Large intestine (tissue), 12 donors: ENCODE measurements around the gene GPRC5A. TPM values are rescaled to one million over a fixed set of nuclear protein-coding genes. Genes with fewer than 3 reads are reported as not detected.
"Not testable (repeated sequence)": the region's sequence is repeated elsewhere in the genome, so short reads cannot be mapped to it uniquely, and the experiment has no call there.

Source experiments
- DNase-seq, 2 donors: peaks; one replicate each; pipeline versions ENCODE4 v3.0.0 to v3.0.0-alpha.2; 2013
- H3K27ac ChIP-seq: one replicate; pipeline ENCODE4 v1.5.1; 2013; ENCODE audit warnings: low read length
- H3K27me3 ChIP-seq: 2 replicates; pipeline ENCODE4 v1.6.1; 2013; ENCODE audit warnings: low read length; ENCODE audit not compliant: control insufficient read depth, insufficient read depth
- H3K36me3 ChIP-seq: 2 replicates; pipeline ENCODE4 v1.6.1; 2013; ENCODE audit warnings: low read length; ENCODE audit not compliant: control insufficient read depth, insufficient read depth
- H3K4me1 ChIP-seq: one replicate; pipeline ENCODE4 v1.6.1; 2013; ENCODE audit warnings: low read length; ENCODE audit not compliant: control insufficient read depth, insufficient read depth
- H3K4me3 ChIP-seq: one replicate; pipeline ENCODE4 v1.5.1; 2013; ENCODE audit warnings: low read length
- H3K9me3 ChIP-seq: one replicate; pipeline ENCODE4 v1.6.1; 2013; ENCODE audit warnings: mild to moderate bottlenecking, low read depth, low read length, moderate library complexity; ENCODE audit not compliant: control insufficient read depth
- WGBS: methylation state at CpG from one replicate; pipeline ENCODE4 v1.1.5; 2013; ENCODE audit warnings: low lambda C conversion rate; ENCODE audit not compliant: insufficient coverage; 5-methylcytosine and 5-hydroxymethylcytosine counted together
- long read RNA-seq, 11 donors: transcript quantifications; one replicate each; lab custom pipeline, GENCODE V29; 2026
- polyA plus RNA-seq: library from polyadenylated mRNA; unstranded; fragments of 120-200 nt; gene quantifications from one replicate; pipeline ENCODE4 v1.2.1, GENCODE V29; 2013

The GPRC5A gene
- polyA plus RNA-seq = 19.4 TPM
- long read RNA-seq, donor 1, partial matches to known transcripts = 0 of 1 reads
- long read RNA-seq, donor 1, other reads (novel, unspliced or antisense) = 0 of 1 reads
- long read RNA-seq, donor 2, full-length matches to known transcripts = 11 of 17 reads
- long read RNA-seq, donor 2, partial matches to known transcripts = 6 of 17 reads
- long read RNA-seq, donor 2, other reads (novel, unspliced or antisense) = 0 of 17 reads
- long read RNA-seq, donor 3 = 0 reads
- long read RNA-seq, donor 4, full-length matches to known transcripts = 3 of 3 reads
- long read RNA-seq, donor 4, partial matches to known transcripts = 0 of 3 reads
- long read RNA-seq, donor 4, other reads (novel, unspliced or antisense) = 0 of 3 reads
- long read RNA-seq, donor 5, full-length matches to known transcripts = 6 of 6 reads
- long read RNA-seq, donor 5, partial matches to known transcripts = 0 of 6 reads
- long read RNA-seq, donor 5, other reads (novel, unspliced or antisense) = 0 of 6 reads
- long read RNA-seq, donor 6, full-length matches to known transcripts = 4 of 4 reads
- long read RNA-seq, donor 6, partial matches to known transcripts = 0 of 4 reads
- long read RNA-seq, donor 6, other reads (novel, unspliced or antisense) = 0 of 4 reads
- long read RNA-seq, donor 7, full-length matches to known transcripts = 5 of 5 reads
- long read RNA-seq, donor 7, partial matches to known transcripts = 0 of 5 reads
- long read RNA-seq, donor 7, other reads (novel, unspliced or antisense) = 0 of 5 reads
- long read RNA-seq, donor 8, full-length matches to known transcripts = 20 of 20 reads
- long read RNA-seq, donor 8, partial matches to known transcripts = 0 of 20 reads
- long read RNA-seq, donor 8, other reads (novel, unspliced or antisense) = 0 of 20 reads
- long read RNA-seq, donor 9, full-length matches to known transcripts = 7 of 7 reads
- long read RNA-seq, donor 9, partial matches to known transcripts = 0 of 7 reads
- long read RNA-seq, donor 9, other reads (novel, unspliced or antisense) = 0 of 7 reads
- long read RNA-seq, donor 10, full-length matches to known transcripts = 5 of 5 reads
- long read RNA-seq, donor 10, partial matches to known transcripts = 0 of 5 reads
- long read RNA-seq, donor 10, other reads (novel, unspliced or antisense) = 0 of 5 reads
- long read RNA-seq, donor 11, full-length matches to known transcripts = 3 of 3 reads
- long read RNA-seq, donor 11, partial matches to known transcripts = 0 of 3 reads
- long read RNA-seq, donor 11, other reads (novel, unspliced or antisense) = 0 of 3 reads

- peaks cover 18% of the 10 kb centered on the region for H3K4me1 ChIP-seq
- peak within 1 kb of the TSS; percentile 63 for H3K4me3 ChIP-seq
- peaks cover 2% of the 10 kb centered on the region for H3K9me3 ChIP-seq
- H3K27ac ChIP-seq = peak within 1 kb of the TSS; percentile 98
- no peaks in the 10 kb centered on the region for H3K36me3 ChIP-seq
- peak; percentile 94 to 97 for DNase-seq
- no CpG with 5 or more reads among the region's 50 CpGs for WGBS
- H3K27me3 ChIP-seq = no peaks in the 10 kb centered on the region
Observed at GRCh38 chr12:12891080-12891880, at the start of gene GPRC5A. TSS of gene GPRC5A (plus strand) at chr12:12891562. CDS start at chr12:12908250, 16,688 bp downstream.

GRCh38 chr12:12845794-12846243, 45.5 kb upstream of the GPRC5A start:
- H3K4me1 ChIP-seq = no peaks in the 10 kb centered on the region
- H3K27me3 ChIP-seq = no peaks in the 10 kb centered on the region
- DNase-seq = no peak
- H3K4me3 ChIP-seq = no peak overlapping the region
- no peaks in the 10 kb centered on the region for H3K9me3 ChIP-seq
- WGBS = 83% methylated on average over 3 of the region's 4 CpGs
- H3K27ac ChIP-seq = no peak overlapping the region
- H3K36me3 ChIP-seq = no peaks in the 10 kb centered on the region

GRCh38 chr12:12846780-12847179, 44.6 kb upstream of the GPRC5A start:
- H3K27me3 ChIP-seq, H3K4me3 ChIP-seq, DNase-seq, H3K27ac ChIP-seq, H3K9me3 ChIP-seq, H3K4me1 ChIP-seq, H3K36me3 ChIP-seq: not testable (repeated sequence)
- WGBS = no CpG with 5 or more reads among the region's 3 CpGs

GRCh38 chr12:12853435-12853834, 37.9 kb upstream of the GPRC5A start:
- no peak for DNase-seq
- Histone ChIP-seq H3K27me3 (no peaks in the 10 kb centered on the region), H3K9me3 (no peaks in the 10 kb centered on the region), H3K4me3 (no peak overlapping the region), H3K36me3 (no peaks in the 10 kb centered on the region), H3K27ac (no peak overlapping the region), H3K4me1 (no peaks in the 10 kb centered on the region)
- no CpG with 5 or more reads among the region's 3 CpGs for WGBS

- H3K27me3 ChIP-seq = no peaks in the 10 kb centered on the region
- H3K36me3 ChIP-seq = no peaks in the 10 kb centered on the region
- no CpG with 5 or more reads among the region's 1 CpG for WGBS
- H3K4me1 ChIP-seq = no peaks in the 10 kb centered on the region
- no peak for DNase-seq
- H3K9me3 ChIP-seq = no peaks in the 10 kb centered on the region
- no peak overlapping the region for H3K27ac ChIP-seq
- no peak overlapping the region for H3K4me3 ChIP-seq
Observed at GRCh38 chr12:12859690-12860089, 31.7 kb upstream of the GPRC5A start.

GRCh38 chr12:12864243-12864642, 27.1 kb upstream of the GPRC5A start:
- Histone ChIP-seq H3K4me3 (no peak overlapping the region), H3K9me3 (no peaks in the 10 kb centered on the region), H3K36me3 (no peaks in the 10 kb centered on the region), H3K27ac (no peak overlapping the region), H3K27me3 (no peaks in the 10 kb centered on the region), H3K4me1 (no peaks in the 10 kb centered on the region)
- DNase-seq = no peak
- WGBS = no CpG with 5 or more reads among the region's 2 CpGs

- DNase-seq = no peak
- peaks cover 20% of the 10 kb centered on the region for H3K4me1 ChIP-seq
- H3K27me3 ChIP-seq = no peaks in the 10 kb centered on the region
- no peak overlapping the region for H3K27ac ChIP-seq
- H3K4me3 ChIP-seq = no peak overlapping the region
- 100% methylated on average over 1 of the region's 3 CpGs for WGBS
- no peaks in the 10 kb centered on the region for H3K9me3 ChIP-seq
- H3K36me3 ChIP-seq = no peaks in the 10 kb centered on the region
Observed at GRCh38 chr12:12868477-12869235, 22.7 kb upstream of the GPRC5A start.

- H3K27me3 ChIP-seq = no peaks in the 10 kb centered on the region
- no peak overlapping the region for H3K4me3 ChIP-seq
- H3K27ac ChIP-seq = no peak overlapping the region
- 90% methylated on average over 2 of the region's 7 CpGs for WGBS
- no peak for DNase-seq
- peaks cover 27% of the 10 kb centered on the region for H3K4me1 ChIP-seq
- no peaks in the 10 kb centered on the region for H3K36me3 ChIP-seq
- no peaks in the 10 kb centered on the region for H3K9me3 ChIP-seq
Observed at GRCh38 chr12:12870465-12870864, 20.9 kb upstream of the GPRC5A start.

- no peak for DNase-seq
- H3K4me3 ChIP-seq = no peak overlapping the region
- H3K9me3 ChIP-seq = no peaks in the 10 kb centered on the region
- H3K4me1 ChIP-seq = peaks cover 28% of the 10 kb centered on the region
- no peaks in the 10 kb centered on the region for H3K27me3 ChIP-seq
- WGBS = 100% methylated on average over 1 of the region's 6 CpGs
- H3K36me3 ChIP-seq = no peaks in the 10 kb centered on the region
- H3K27ac ChIP-seq = peak overlapping the region; percentile 72
Observed at GRCh38 chr12:12871587-12872138, 19.7 kb upstream of the GPRC5A start.
